SH-SY5Y (cell line): ENCODE results near the gene HTT.

Experiments used
- GATA2 ChIP-seq: IDR thresholded peaks from 2 replicates; pipeline ENCODE4 v1.6.1; 2011; ENCODE audit warnings: mild to moderate bottlenecking, low read depth, low read length
- GATA3 ChIP-seq: IDR thresholded peaks from 2 replicates; pipeline ENCODE4 v1.6.1; 2011; ENCODE audit warnings: low read depth, mild to moderate bottlenecking, low read length, moderate library complexity

DNA sequence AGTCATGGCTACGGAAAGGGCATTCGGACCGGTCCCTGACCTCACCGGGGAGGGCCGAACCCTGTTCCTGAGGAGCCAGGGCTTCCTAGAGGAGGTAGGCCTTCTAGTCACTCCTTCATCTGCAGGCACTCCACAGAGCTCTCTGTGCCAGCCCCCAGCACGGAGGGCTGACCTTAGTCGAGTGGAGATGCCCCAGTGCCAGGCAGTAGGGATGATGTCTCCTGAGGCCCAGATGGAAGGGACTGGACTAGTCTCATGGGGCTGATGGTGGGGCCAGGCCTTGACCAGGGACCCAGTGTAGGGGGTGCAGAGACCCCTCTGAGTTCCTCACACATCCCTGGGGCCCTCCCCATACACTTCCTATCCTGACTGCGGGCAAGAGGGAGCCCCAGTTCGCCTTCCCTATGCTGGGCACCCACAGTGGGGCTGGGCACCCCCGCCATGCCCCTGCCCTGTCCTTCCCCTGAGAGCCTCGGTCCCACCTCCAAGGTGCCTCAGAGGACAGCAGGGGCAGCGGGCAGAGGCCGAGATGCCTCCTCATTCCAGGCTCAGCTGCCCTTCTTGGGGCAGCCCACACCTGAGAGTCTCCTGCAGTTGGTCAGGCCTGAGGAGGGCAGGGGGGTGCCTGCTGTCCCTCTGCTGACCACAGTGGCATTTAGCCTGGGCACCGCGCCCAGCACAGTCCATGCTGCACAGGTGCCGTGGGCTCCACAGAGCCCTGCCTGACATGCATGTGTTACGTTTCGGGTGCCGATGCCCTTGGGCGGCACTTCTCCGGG, 173.1 kb downstream of the HTT start:
- TF ChIP-seq GATA3 (no peak), GATA2 (no peak)
